GM06990 (cell line): ENCODE results near the gene COL19A1.
"Not testable (repeated sequence)": the region's sequence is repeated elsewhere in the genome, so short reads cannot be mapped to it uniquely, and the experiment has no call there.

ENCODE experiments used
- DNase-seq: peaks from one replicate; pipeline ENCODE4 v3.0.0-alpha.2; 2011; ENCODE audit not compliant: insufficient read length; ENCODE audit errors: extremely low read depth
- H3K27me3 ChIP-seq: replicated peaks from 2 replicates; pipeline ENCODE4 v1.6.0; 2011; ENCODE audit warnings: low read length; ENCODE audit not compliant: control insufficient read depth, insufficient read depth
- H3K36me3 ChIP-seq: 2 replicates; pipeline ENCODE4 v1.5.1; 2011; ENCODE audit warnings: low read length; ENCODE audit not compliant: control insufficient read depth, insufficient read depth
- H3K4me3 ChIP-seq: replicated peaks from 2 replicates; pipeline ENCODE4 v1.5.1; 2011; ENCODE audit warnings: low read depth, mild to moderate bottlenecking, control low read depth, low read length
- TF ChIP-seq, protein P1 (sequence below): IDR thresholded peaks from 2 replicates; pipeline ENCODE4 v1.5.1; 2011; ENCODE audit warnings: low read length, control low read depth, mild to moderate bottlenecking, inconsistent platforms; ENCODE audit not compliant: insufficient read depth, poor library complexity, severe bottlenecking

COL19A1 gene

DNA sequence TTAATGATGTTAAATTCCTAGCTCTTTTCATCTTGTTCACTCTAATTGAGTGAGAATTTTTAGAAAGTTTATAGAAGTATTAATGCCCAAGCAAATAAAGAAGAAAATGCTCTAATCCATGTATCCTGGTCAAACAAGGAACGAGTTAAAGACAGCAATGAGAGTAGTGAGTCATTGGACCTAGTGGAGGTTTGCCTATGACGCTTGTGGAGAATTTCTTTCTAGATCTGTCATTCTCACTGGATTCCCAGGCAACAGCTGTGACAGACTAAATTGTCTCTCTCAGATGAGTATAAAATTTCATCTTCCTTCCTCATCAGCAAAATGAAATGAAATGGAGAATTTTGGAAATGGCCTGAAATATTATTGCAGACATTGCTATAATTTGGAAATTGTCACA, 127.9 kb downstream of the COL19A1 start:
- Histone ChIP-seq H3K27me3 (no peaks in the 10 kb centered on the region), H3K4me3 (no peak overlapping the region), H3K36me3 (no peaks in the 10 kb centered on the region)
- TF ChIP-seq, protein P1, sequence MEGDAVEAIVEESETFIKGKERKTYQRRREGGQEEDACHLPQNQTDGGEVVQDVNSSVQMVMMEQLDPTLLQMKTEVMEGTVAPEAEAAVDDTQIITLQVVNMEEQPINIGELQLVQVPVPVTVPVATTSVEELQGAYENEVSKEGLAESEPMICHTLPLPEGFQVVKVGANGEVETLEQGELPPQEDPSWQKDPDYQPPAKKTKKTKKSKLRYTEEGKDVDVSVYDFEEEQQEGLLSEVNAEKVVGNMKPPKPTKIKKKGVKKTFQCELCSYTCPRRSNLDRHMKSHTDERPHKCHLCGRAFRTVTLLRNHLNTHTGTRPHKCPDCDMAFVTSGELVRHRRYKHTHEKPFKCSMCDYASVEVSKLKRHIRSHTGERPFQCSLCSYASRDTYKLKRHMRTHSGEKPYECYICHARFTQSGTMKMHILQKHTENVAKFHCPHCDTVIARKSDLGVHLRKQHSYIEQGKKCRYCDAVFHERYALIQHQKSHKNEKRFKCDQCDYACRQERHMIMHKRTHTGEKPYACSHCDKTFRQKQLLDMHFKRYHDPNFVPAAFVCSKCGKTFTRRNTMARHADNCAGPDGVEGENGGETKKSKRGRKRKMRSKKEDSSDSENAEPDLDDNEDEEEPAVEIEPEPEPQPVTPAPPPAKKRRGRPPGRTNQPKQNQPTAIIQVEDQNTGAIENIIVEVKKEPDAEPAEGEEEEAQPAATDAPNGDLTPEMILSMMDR: no peak
- DNase-seq: no peak

DNA sequence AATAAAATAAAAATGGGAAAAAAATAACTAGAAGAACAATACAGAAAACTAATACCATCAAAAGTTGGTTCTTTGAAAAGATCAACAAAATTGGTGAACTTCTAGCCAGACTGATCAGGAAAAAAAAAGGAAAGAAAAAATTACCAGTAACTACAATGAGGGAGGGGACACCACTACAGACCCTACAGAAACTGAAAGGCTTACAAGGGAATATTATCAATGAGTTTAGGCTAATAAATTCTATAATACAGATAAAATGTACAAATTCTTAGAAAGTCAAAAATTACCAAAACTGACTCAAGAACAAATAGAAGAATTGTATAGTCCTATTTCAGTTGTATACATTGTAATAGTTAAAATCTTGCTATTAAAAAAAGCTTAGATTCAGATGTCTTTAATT, 141.8 kb downstream of the COL19A1 start:
- H3K36me3 ChIP-seq: no peaks in the 10 kb centered on the region
- TF ChIP-seq, protein P1: no peak

DNA sequence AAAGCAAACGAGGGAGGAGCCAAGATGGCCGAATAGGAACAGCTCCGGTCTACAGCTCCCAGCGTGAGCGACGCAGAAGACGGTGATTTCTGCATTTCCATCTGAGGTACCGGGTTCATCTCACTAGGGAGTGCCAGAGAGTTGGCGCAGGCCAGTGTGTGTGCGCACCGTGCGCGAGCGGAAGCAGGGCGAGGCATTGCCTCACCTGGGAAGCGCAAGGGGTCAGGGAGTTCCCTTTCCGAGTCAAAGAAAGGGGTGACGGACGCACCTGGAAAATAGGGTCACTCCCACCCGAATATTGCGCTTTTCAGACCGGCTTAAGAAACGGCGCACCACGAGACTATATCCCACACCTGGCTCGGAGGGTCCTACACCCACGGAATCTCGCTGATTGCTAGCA, 144.0 kb downstream of the COL19A1 start:
- H3K4me3 ChIP-seq, H3K36me3 ChIP-seq: not testable (repeated sequence)

More for the DNA sequence above, 141.8 kb downstream of the COL19A1 start:
- Histone ChIP-seq H3K4me3 (no peak overlapping the region), H3K27me3 (no peaks in the 10 kb centered on the region)
- no peak for DNase-seq

GRCh38 chr6:70023201-70023600, 156.8 kb downstream of the COL19A1 start:
- DNase-seq, H3K36me3 ChIP-seq, H3K4me3 ChIP-seq, H3K27me3 ChIP-seq: not testable (repeated sequence)

More for the DNA sequence above, 144.0 kb downstream of the COL19A1 start:
- DNase-seq, H3K27me3 ChIP-seq: not testable (repeated sequence)

DNA sequence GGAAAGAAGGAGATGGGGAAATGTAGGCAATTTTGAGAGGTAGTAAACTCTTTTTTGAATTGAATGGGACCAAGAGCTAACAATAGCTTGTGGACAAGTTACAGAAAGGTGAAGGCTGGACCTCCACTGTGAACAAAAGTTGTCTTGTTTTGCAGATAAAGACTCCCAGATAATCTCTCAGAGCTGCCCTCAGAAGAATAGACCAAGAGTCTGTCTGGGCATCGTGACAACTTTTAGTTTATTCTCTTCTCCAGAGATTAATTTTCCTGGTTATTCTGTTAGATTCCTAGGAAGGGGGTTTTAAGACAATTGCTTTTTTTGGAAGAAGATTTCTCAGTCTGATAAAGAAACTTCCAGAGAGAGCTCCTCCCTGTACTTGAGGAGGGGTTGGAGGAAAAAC, 161.9 kb downstream of the COL19A1 start:
- TF ChIP-seq, protein P1: no peak
- Histone ChIP-seq H3K36me3 (no peaks in the 10 kb centered on the region), H3K4me3 (no peak overlapping the region), H3K27me3 (no peaks in the 10 kb centered on the region)
- DNase-seq: no peak

- no peaks in the 10 kb centered on the region for H3K27me3 ChIP-seq
- no peak for DNase-seq
- H3K36me3 ChIP-seq: no peaks in the 10 kb centered on the region
- no peak overlapping the region for H3K4me3 ChIP-seq
- TF ChIP-seq, protein P1: no peak
Measured at GRCh38 chr6:70028926-70029325, 162.6 kb downstream of the COL19A1 start.

GRCh38 chr6:70033781-70034180, 167.4 kb downstream of the COL19A1 start:
- no peak for DNase-seq

More at GRCh38 chr6:70033781-70034180, 167.4 kb downstream of the COL19A1 start:
- H3K36me3 ChIP-seq: no peaks in the 10 kb centered on the region
- TF ChIP-seq, protein P1: no peak
- no peaks in the 10 kb centered on the region for H3K27me3 ChIP-seq
- no peak overlapping the region for H3K4me3 ChIP-seq
